ENCODE results near the gene HAPSTR1. TPM values are rescaled to one million over a fixed set of nuclear protein-coding genes. Genes with fewer than 3 reads are reported as not detected.

HAPSTR1 gene
- total RNA-seq, 1 donor from 2014 or later, result 143 TPM

- H3K4me3 Mint-ChIP-seq (ENCODE audit: unreplicated experiment), result no peak overlapping the region
- peaks cover 10% of the 10 kb centered on the region for H3K4me1 Mint-ChIP-seq (ENCODE audit: low read depth, unreplicated experiment)
- H3K9me3 Mint-ChIP-seq (ENCODE audit: unreplicated experiment), result peaks cover 3% of the 10 kb centered on the region
- peak; percentile 67 for DNase-seq
- peaks cover 4% of the 10 kb centered on the region for H3K27me3 Mint-ChIP-seq (ENCODE audit: unreplicated experiment)
- TF ChIP-seq CTCF (IDR thresholded peaks at IDR 0.05; ENCODE audit: partially characterized antibody, unreplicated experiment), result no peak
- H3K27ac Mint-ChIP-seq (ENCODE audit: unreplicated experiment), result no peak overlapping the region
- H3K36me3 Mint-ChIP-seq (ENCODE audit: unreplicated experiment), result no peaks in the 10 kb centered on the region
Measured at GRCh38 chr16:9134739-9135138, 43.3 kb downstream of the HAPSTR1 start.

- Mint-ChIP-seq H3K27me3 (ENCODE audit: unreplicated experiment) (peaks cover 4% of the 10 kb centered on the region), H3K27ac (ENCODE audit: unreplicated experiment) (no peak overlapping the region), H3K36me3 (ENCODE audit: unreplicated experiment) (peaks cover 4% of the 10 kb centered on the region), H3K9me3 (ENCODE audit: unreplicated experiment) (peaks cover 3% of the 10 kb centered on the region), H3K4me3 (ENCODE audit: unreplicated experiment) (peak overlapping the region; percentile 4), H3K4me1 (ENCODE audit: low read depth, unreplicated experiment) (peaks cover 10% of the 10 kb centered on the region)
- DNase-seq, result no peak
- no peak for TF ChIP-seq CTCF (IDR thresholded peaks at IDR 0.05; ENCODE audit: partially characterized antibody, unreplicated experiment)
Measured at GRCh38 chr16:9135797-9136196, 44.4 kb downstream of the HAPSTR1 start.

- peaks cover 4% of the 10 kb centered on the region for H3K27me3 Mint-ChIP-seq (ENCODE audit: unreplicated experiment)
- TF ChIP-seq CTCF (IDR thresholded peaks at IDR 0.05; ENCODE audit: partially characterized antibody, unreplicated experiment), result no peak
- peaks cover 3% of the 10 kb centered on the region for H3K9me3 Mint-ChIP-seq (ENCODE audit: unreplicated experiment)
- DNase-seq, result no peak
- H3K4me3 Mint-ChIP-seq (ENCODE audit: unreplicated experiment), result no peak overlapping the region
- H3K27ac Mint-ChIP-seq (ENCODE audit: unreplicated experiment), result peak overlapping the region; percentile 38
- H3K4me1 Mint-ChIP-seq (ENCODE audit: low read depth, unreplicated experiment), result peaks cover 10% of the 10 kb centered on the region
- peaks cover 4% of the 10 kb centered on the region for H3K36me3 Mint-ChIP-seq (ENCODE audit: unreplicated experiment)
Measured at GRCh38 chr16:9136596-9136995, 45.2 kb downstream of the HAPSTR1 start.

- H3K9me3 Mint-ChIP-seq (ENCODE audit: unreplicated experiment), result peaks cover 5% of the 10 kb centered on the region
- peaks cover 10% of the 10 kb centered on the region for H3K4me1 Mint-ChIP-seq (ENCODE audit: low read depth, unreplicated experiment)
- no peak overlapping the region for H3K27ac Mint-ChIP-seq (ENCODE audit: unreplicated experiment)
- peaks cover 4% of the 10 kb centered on the region for H3K36me3 Mint-ChIP-seq (ENCODE audit: unreplicated experiment)
- TF ChIP-seq CTCF (IDR thresholded peaks at IDR 0.05; ENCODE audit: partially characterized antibody, unreplicated experiment), result no peak
- no peak for DNase-seq
- H3K27me3 Mint-ChIP-seq (ENCODE audit: unreplicated experiment), result peaks cover 4% of the 10 kb centered on the region
- no peak overlapping the region for H3K4me3 Mint-ChIP-seq (ENCODE audit: unreplicated experiment)
Measured at GRCh38 chr16:9138021-9138680, 46.7 kb downstream of the HAPSTR1 start.

GRCh38 chr16:9138731-9139501 lies 47.5 kb downstream of the HAPSTR1 start:
- peak; percentile 74 for TF ChIP-seq CTCF (IDR thresholded peaks at IDR 0.05; ENCODE audit: partially characterized antibody, unreplicated experiment)
- DNase-seq, result peak; percentile 90
- H3K4me3 Mint-ChIP-seq (ENCODE audit: unreplicated experiment), result no peak overlapping the region
- H3K27ac Mint-ChIP-seq (ENCODE audit: unreplicated experiment), result no peak overlapping the region
- peaks cover 5% of the 10 kb centered on the region for H3K9me3 Mint-ChIP-seq (ENCODE audit: unreplicated experiment)
- H3K36me3 Mint-ChIP-seq (ENCODE audit: unreplicated experiment), result peaks cover 4% of the 10 kb centered on the region
- peaks cover 10% of the 10 kb centered on the region for H3K4me1 Mint-ChIP-seq (ENCODE audit: low read depth, unreplicated experiment)
- H3K27me3 Mint-ChIP-seq (ENCODE audit: unreplicated experiment), result peaks cover 4% of the 10 kb centered on the region

Data from glutamatergic neuron (in vitro differentiated cells).